HL-60 (cell line): ENCODE data around the gene CILP2.
A peak's percentile ranks its signal among the peaks of the same experiment; 100 is the strongest.

ENCODE experiments used
- DNase-seq, 2 experiments: peaks; one replicate each; pipeline ENCODE4 v3.0.0-alpha.2; 2010 to 2020; ENCODE audit warnings: low read depth in 1 of 2, low spot score in 1 of 2
- H3K27ac ChIP-seq: fragments of 250-450 bp; sonication (Bioruptor Pico); replicated peaks from 2 replicates; pipeline ENCODE4 v1.5.1; 2020; ENCODE audit warnings: mild to moderate bottlenecking, moderate library complexity
- H3K27me3 ChIP-seq: fragments of 250-450 bp; sonication (Bioruptor Pico); 2 replicates; pipeline ENCODE4 v1.5.1; 2021; ENCODE audit warnings: mild to moderate bottlenecking, moderate library complexity; ENCODE audit not compliant: insufficient read depth, poor library complexity, severe bottlenecking
- H3K4me3 ChIP-seq: replicated peaks from 2 replicates; pipeline ENCODE4 v1.5.1; 2011; ENCODE audit warnings: mild to moderate bottlenecking, control low read depth, low read length; ENCODE audit not compliant: insufficient read depth
- GABPA ChIP-seq: IDR thresholded peaks from 2 replicates; pipeline ENCODE4 v1.6.1; 2012; ENCODE audit warnings: low read depth
- POLR2AphosphoS5 ChIP-seq: IDR thresholded peaks from 2 replicates; pipeline ENCODE4 v1.6.1; 2012; ENCODE audit warnings: low read depth
- REST ChIP-seq: IDR thresholded peaks from 2 replicates; pipeline ENCODE4 v1.6.1; 2012; ENCODE audit warnings: low read depth; ENCODE audit not compliant: insufficient replicate concordance
- SPI1 ChIP-seq: IDR thresholded peaks from 2 replicates; pipeline ENCODE4 v1.6.1; 2012; ENCODE audit warnings: low read depth, mild to moderate bottlenecking, borderline replicate concordance
- TF ChIP-seq, protein P1 (sequence below): IDR thresholded peaks from one replicate; pipeline ENCODE4 v1.5.1; 2011; ENCODE audit warnings: low read length, control low read depth, inconsistent platforms; ENCODE audit not compliant: insufficient read depth

CILP2 gene

GRCh38 chr19:19554074-19555023, 16.3 kb downstream of the CILP2 start:
- Histone ChIP-seq H3K4me3 (no peak overlapping the region), H3K27ac (no peak overlapping the region), H3K27me3 (no peaks in the 10 kb centered on the region)
- peak in 1 of 2 experiments; percentile 45 for DNase-seq
- no peak for TF ChIP-seq GABPA
- TF ChIP-seq SPI1 = no peak
- TF ChIP-seq REST = no peak
- TF ChIP-seq, protein P1, sequence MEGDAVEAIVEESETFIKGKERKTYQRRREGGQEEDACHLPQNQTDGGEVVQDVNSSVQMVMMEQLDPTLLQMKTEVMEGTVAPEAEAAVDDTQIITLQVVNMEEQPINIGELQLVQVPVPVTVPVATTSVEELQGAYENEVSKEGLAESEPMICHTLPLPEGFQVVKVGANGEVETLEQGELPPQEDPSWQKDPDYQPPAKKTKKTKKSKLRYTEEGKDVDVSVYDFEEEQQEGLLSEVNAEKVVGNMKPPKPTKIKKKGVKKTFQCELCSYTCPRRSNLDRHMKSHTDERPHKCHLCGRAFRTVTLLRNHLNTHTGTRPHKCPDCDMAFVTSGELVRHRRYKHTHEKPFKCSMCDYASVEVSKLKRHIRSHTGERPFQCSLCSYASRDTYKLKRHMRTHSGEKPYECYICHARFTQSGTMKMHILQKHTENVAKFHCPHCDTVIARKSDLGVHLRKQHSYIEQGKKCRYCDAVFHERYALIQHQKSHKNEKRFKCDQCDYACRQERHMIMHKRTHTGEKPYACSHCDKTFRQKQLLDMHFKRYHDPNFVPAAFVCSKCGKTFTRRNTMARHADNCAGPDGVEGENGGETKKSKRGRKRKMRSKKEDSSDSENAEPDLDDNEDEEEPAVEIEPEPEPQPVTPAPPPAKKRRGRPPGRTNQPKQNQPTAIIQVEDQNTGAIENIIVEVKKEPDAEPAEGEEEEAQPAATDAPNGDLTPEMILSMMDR = peak; percentile 78

- TF ChIP-seq SPI1 (no peak), GABPA (no peak), POLR2AphosphoS5 (no peak), REST (no peak)
- TF ChIP-seq, protein P1 = no peak
- DNase-seq = no peak
- H3K27ac ChIP-seq = no peak overlapping the region
Observed at GRCh38 chr19:19558055-19558454, 20.0 kb downstream of the CILP2 start.

GRCh38 chr19:19558636-19559035, 20.6 kb downstream of the CILP2 start:
- no peak overlapping the region for H3K27ac ChIP-seq
- no peaks in the 10 kb centered on the region for H3K27me3 ChIP-seq
- no peak for DNase-seq
- TF ChIP-seq, protein P1 = no peak
- no peak for TF ChIP-seq POLR2AphosphoS5
- TF ChIP-seq SPI1 = no peak
- TF ChIP-seq REST = no peak
- no peak for TF ChIP-seq GABPA
- no peak overlapping the region for H3K4me3 ChIP-seq

More at GRCh38 chr19:19558055-19558454, 20.0 kb downstream of the CILP2 start:
- H3K27me3 ChIP-seq = no peaks in the 10 kb centered on the region
- H3K4me3 ChIP-seq = no peak overlapping the region
